Ectodermal cell (in vitro differentiated cells): ENCODE measurements around the gene RPL18.
"Not testable (repeated sequence)": the region's sequence is repeated elsewhere in the genome, so short reads cannot be mapped to it uniquely, and the experiment has no call there.

Experiments
- H3K27ac ChIP-seq: 2 replicates; pipeline ENCODE4 v1.7.0; 2013; ENCODE audit warnings: mild to moderate bottlenecking, low read depth, low read length; ENCODE audit not compliant: insufficient read depth, poor library complexity, severe bottlenecking
- H3K27me3 ChIP-seq: 2 replicates; pipeline ENCODE4 v1.7.0; 2013; ENCODE audit warnings: mild to moderate bottlenecking, low read length; ENCODE audit not compliant: insufficient read depth, control insufficient read depth, poor library complexity, severe bottlenecking
- H3K36me3 ChIP-seq: one replicate; pipeline ENCODE4 v1.7.0; 2013; ENCODE audit warnings: low read length; ENCODE audit not compliant: control insufficient read depth, insufficient read depth
- H3K4me1 ChIP-seq: one replicate; pipeline ENCODE4 v1.7.0; 2013; ENCODE audit warnings: low read length; ENCODE audit not compliant: control insufficient read depth, insufficient read depth
- H3K4me3 ChIP-seq: 2 replicates; pipeline ENCODE4 v1.7.0; 2013; ENCODE audit warnings: low read depth, low read length, control low read depth; ENCODE audit not compliant: insufficient read depth
- H3K9me3 ChIP-seq: 2 replicates; pipeline ENCODE4 v1.7.0; 2013; ENCODE audit warnings: mild to moderate bottlenecking, low read length, moderate library complexity; ENCODE audit not compliant: control insufficient read depth
- WGBS, 2 experiments: methylation state at CpG; one replicate each; pipeline ENCODE4 v1.1.7; 2013; ENCODE audit warnings: missing lambda C conversion rate in 2 of 2; 5-methylcytosine and 5-hydroxymethylcytosine counted together

Gene RPL18

GRCh38 chr19:48635966-48636858 is 17.2 kb upstream of the RPL18 start:
- peaks cover 13% of the 10 kb centered on the region for H3K4me1 ChIP-seq
- no peaks in the 10 kb centered on the region for H3K36me3 ChIP-seq
- peak overlapping the region; percentile 75 for H3K4me3 ChIP-seq
- WGBS, 2 experiments: 2% methylated on average over 35 of the region's 35 CpGs
- peaks cover 10% of the 10 kb centered on the region for H3K27me3 ChIP-seq
- no peak overlapping the region for H3K27ac ChIP-seq
- H3K9me3 ChIP-seq: no peaks in the 10 kb centered on the region

GRCh38 chr19:48635263-48635965 is 16.4 kb upstream of the RPL18 start:
- peaks cover 20% of the 10 kb centered on the region for H3K4me1 ChIP-seq
- H3K27ac ChIP-seq: peak overlapping the region; percentile 74
- 2% methylated on average over 67 of the region's 67 CpGs for WGBS, 2 experiments
- peaks cover 10% of the 10 kb centered on the region for H3K27me3 ChIP-seq
- H3K36me3 ChIP-seq: no peaks in the 10 kb centered on the region
- H3K9me3 ChIP-seq: no peaks in the 10 kb centered on the region
- peak overlapping the region; percentile 75 for H3K4me3 ChIP-seq

GRCh38 chr19:48634424-48635262 is 15.7 kb upstream of the RPL18 start:
- Histone ChIP-seq H3K4me3 (peak overlapping the region; percentile 75), H3K4me1 (peaks cover 25% of the 10 kb centered on the region), H3K27ac (peak overlapping the region; percentile 74), H3K27me3 (peaks cover 10% of the 10 kb centered on the region), H3K36me3 (no peaks in the 10 kb centered on the region), H3K9me3 (no peaks in the 10 kb centered on the region)
- WGBS, 2 experiments: 10 to 11% methylated on average over 37 of the region's 37 CpGs

DNA sequence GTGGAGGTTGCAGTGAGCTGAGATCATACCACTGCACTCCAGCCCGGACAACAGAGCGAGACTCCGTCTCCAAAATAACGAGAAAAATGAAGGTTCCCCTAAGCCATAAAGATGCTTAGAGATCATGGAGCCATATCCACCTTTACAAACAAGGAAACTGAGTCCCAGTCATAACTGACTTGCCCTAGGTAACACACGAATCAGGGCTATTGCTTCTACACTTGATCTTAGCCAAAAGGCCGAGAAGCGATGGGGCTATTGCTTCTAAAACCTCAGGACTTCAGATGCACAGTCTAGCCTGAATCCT is 15.0 kb upstream of the RPL18 start:
- Histone ChIP-seq H3K4me1 (peaks cover 29% of the 10 kb centered on the region), H3K4me3 (peak overlapping the region; percentile 20), H3K27me3 (peaks cover 10% of the 10 kb centered on the region)

GRCh38 chr19:48633148-48634035 is 14.4 kb upstream of the RPL18 start:
- Histone ChIP-seq H3K36me3 (no peaks in the 10 kb centered on the region), H3K9me3 (no peaks in the 10 kb centered on the region), H3K27me3 (peaks cover 10% of the 10 kb centered on the region), H3K4me3 (no peak overlapping the region), H3K27ac (no peak overlapping the region), H3K4me1 (peaks cover 23% of the 10 kb centered on the region)
- 90 to 94% methylated on average over 22 of the region's 22 CpGs for WGBS, 2 experiments

More for the DNA sequence above, 15.0 kb upstream of the RPL18 start:
- 83 to 90% methylated on average over 7 of the region's 7 CpGs for WGBS, 2 experiments
- H3K36me3 ChIP-seq: no peaks in the 10 kb centered on the region
- H3K27ac ChIP-seq: peak overlapping the region; percentile 57
- H3K9me3 ChIP-seq: no peaks in the 10 kb centered on the region

DNA sequence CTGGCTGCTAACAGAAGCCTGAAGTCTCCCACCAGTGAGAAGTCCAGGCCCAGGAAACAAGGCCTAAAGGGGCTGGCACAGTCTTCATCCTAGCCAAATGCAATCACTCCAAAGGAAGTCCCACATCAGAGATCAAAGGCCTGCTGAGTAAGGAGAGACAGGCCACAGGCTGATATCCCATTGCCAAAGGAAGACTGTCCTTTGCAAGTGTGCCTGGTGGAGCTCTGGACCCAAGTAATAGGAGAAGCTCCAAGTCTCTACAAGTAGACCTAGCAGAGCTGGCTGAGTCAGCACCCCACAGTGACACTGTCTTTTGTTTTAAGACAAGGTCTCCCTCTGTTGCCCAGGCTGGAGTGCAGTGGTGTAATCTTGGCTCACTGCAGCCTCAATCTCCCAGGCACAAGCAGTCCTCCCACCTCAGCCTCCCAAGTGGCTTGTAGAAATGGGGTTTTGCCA is 13.7 kb upstream of the RPL18 start:
- no peaks in the 10 kb centered on the region for H3K36me3 ChIP-seq
- H3K27ac ChIP-seq: no peak overlapping the region
- no peak overlapping the region for H3K4me3 ChIP-seq
- H3K27me3 ChIP-seq: peaks cover 10% of the 10 kb centered on the region
- H3K4me1 ChIP-seq: peaks cover 22% of the 10 kb centered on the region
- no peaks in the 10 kb centered on the region for H3K9me3 ChIP-seq

DNA sequence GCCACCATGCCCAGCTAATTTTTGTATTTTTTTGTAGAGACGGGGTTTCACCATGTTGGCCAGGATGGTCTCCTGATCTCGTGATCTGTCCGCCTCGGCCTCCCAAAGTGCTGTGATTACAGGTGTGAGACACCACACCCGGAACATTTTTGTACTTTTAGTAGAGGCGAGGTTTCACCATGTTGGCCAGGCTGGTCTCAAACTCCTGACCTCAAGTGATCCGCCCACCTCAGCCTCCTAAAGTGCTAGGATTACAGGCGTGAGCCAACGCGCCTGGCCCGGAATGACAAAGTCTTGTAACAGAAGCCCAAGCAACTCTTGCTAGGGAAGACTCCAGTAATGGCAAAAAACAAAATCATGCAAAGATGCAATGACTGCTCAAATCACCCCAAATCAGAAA is 13.3 kb upstream of the RPL18 start:
- H3K27ac ChIP-seq, H3K9me3 ChIP-seq, H3K36me3 ChIP-seq, H3K4me3 ChIP-seq: not testable (repeated sequence)
- Histone ChIP-seq H3K4me1 (peaks cover 22% of the 10 kb centered on the region), H3K27me3 (peaks cover 10% of the 10 kb centered on the region)
- 92 to 95% methylated on average over 11 of the region's 11 CpGs for WGBS, 2 experiments

DNA sequence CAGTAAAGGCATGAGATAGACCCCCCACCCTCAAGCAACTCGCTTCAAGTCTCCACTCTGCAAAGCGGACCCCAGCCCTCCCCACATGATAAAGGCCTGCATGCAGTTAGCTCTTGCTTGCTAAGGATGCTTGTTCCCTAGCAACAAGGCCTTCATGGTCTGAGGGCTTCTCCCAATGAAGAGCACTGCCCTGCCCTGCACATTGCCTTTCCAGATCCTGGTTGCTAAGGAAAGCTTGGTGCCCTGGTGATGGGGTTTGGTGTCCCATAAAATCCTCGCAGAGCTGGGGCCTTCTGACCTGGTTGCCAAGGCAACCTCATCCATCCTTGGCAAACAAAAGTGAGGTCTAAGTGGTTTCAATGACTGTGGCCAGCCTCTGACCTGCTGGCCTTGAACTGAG is 12.2 kb upstream of the RPL18 start:
- H3K4me3 ChIP-seq: no peak overlapping the region

DNA sequence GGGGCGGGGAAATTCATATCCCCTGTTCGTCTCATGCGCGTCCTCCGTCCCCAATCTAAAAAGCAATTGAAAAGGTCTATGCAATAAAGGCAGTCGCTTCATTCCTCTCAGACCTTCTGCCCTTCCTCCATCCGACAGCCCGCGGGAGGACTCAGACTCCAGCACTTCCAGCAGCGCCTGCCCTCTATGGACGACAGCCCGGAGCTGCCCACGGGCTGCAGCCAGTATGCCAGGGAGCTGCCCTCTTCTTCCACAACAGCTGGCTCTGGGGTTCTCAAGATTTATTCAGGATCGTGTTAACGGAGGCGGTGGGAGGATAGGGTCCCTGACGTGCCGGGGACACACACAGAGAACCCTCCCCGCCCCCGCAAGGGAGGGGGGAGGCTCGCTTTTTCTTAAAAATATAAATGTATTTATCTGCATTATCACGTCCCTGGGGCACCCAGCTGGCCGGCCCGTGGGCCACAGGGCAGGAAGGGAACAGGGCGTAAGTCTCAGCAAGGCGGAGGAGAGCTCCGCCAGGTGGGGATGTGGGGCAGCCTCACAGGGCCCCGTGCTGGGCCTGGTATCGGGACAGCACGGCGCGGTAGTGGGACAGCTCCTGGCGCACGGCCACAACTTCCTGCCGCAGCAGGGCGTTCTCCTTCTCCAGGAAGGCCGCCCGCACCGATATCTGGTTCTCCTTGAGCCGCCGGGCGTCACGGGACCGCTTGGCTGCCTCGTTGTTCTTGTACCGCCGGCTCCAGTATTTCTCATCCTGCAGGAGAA is 11.5 kb upstream of the RPL18 start:
- Histone ChIP-seq H3K9me3 (no peaks in the 10 kb centered on the region), H3K36me3 (no peaks in the 10 kb centered on the region), H3K27me3 (no peaks in the 10 kb centered on the region), H3K4me1 (peaks cover 23% of the 10 kb centered on the region), H3K4me3 (peak overlapping the region; percentile 21), H3K27ac (peak overlapping the region; percentile 91)
- 9% methylated on average over 44 to 47 of the region's 47 CpGs for WGBS, 2 experiments

More for the DNA sequence above, 12.2 kb upstream of the RPL18 start:
- Histone ChIP-seq H3K36me3 (no peaks in the 10 kb centered on the region), H3K27ac (peak overlapping the region; percentile 91), H3K4me1 (peaks cover 22% of the 10 kb centered on the region), H3K9me3 (no peaks in the 10 kb centered on the region), H3K27me3 (peaks cover 6% of the 10 kb centered on the region)
- WGBS, 2 experiments: 76 to 78% methylated on average over 3 of the region's 3 CpGs
